M059J (cell line): ENCODE results near the gene WNK2. TPM values are rescaled to one million over a fixed set of nuclear protein-coding genes. Genes with fewer than 3 reads are reported as not detected.
A peak's percentile ranks its signal among the peaks of the same experiment; 100 is the strongest.

ENCODE experiments used
- DNase-seq: peaks from one replicate; pipeline ENCODE4 v3.0.0-alpha.2; 2012; ENCODE audit warnings: low read depth
- total RNA-seq: library from RNA; depleted of rRNA; stranded (reverse); fragments of >200 nt; shearing (Covaris generic); gene quantifications from 2 replicates; pipeline ENCODE4 v1.2.3, GENCODE V29; 2014

Gene WNK2
- total RNA-seq, 1 experiment from 2014 or later, result 0.02 TPM

DNA sequence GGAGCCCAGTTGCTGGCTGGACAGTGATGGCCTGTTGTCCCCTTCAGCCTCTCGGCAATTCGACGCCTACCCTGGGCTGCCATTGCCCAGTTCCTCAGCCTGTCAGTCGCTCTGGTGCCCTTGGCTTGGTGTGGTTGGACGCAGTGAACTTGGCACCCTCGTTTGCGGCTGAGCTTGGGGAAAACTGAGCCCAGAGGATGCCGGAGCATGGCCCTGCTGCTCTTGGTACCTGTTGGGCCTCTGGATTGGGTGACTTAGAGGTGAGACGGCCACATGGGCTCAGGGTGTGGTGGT is 16.5 kb downstream of the WNK2 start:
- no peak for DNase-seq

DNA sequence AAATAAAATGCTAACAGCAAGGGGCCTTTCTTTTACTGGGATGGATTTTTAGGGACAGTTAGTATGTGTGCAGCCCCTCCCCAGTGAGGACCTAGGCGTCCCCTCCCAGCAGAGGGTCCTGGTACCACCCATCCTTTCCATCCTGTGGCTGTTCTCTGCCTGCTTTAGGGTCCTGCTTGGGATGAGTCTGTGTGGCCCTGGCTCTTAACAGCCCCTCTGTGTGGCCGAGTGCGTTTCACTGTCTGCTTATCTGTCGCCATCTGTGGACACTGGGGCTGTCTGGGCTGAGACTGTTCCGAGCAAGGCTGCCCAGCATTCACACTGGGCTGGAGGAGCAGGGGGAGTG is 17.0 kb downstream of the WNK2 start:
- no peak for DNase-seq

DNA sequence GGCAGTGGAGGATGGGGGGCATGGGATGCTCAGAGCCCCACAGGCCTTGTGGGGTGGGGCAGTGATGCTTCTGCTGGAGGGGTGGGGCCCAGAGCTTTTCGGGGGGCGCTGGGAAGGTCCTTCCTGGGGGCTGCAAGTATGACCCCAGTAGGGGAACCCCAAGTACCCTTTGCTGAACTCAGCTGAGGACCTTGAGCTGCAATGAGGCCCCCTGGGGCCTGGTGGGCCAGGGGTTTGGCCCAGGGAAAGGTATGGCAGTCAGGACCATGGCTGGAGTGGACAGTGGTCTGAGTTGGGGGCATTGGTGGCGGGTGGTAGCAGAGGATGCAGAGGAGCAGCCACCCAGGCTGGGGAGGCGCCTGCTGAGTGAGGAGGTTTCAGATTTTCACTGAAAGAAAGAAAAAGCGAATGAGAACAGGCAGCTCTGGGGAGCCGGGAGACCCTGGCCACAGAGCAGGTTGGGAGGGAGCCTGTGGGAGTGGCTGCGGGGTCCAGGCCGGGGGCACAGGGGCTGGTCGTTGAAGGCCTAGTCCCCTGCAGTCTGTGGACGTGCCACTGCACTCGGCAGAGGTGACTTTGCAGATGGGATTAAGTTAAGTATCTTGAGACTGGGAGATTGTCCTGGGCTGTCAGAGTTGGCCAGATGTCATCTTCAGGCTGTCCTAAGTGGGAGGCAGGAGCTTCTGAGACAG is 19.2 kb downstream of the WNK2 start:
- DNase-seq, result no peak

DNA sequence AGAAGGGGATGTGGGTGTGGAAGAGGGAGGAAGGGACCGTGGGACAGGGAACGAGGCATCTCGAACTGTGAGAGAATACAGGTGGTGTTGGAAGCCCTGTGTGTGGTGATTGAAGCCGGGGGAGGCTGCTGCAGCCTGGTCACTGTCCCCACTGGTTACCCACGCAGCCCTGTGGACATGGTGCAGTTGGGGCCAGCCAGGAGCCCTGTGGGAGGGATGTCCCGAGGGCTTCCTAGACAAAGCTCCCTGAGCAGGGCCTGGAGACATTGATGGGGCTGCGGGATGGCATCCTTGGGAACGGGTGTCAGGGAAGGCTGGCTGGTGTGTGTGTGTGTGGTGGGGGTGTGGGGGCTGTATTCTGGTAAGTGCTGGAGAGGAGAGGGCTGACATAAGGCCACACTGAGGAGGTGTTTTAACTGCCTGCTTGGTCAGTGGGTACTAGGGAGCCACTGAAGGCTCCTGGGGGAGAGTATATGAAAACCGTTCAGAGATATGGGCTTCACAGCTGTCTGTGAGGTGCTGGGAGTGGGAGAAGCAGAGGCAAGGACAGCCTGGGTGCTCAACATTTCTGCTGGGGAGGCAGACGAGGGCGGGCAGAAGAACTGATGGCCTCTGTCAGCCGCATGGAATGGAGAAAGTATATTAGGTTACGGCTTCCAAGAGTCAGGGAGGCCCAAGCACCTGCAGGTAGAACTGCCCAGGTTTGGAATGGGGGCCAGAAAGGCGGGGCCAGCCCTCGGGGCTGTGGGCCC is 20.0 kb downstream of the WNK2 start:
- DNase-seq, result no peak

DNA sequence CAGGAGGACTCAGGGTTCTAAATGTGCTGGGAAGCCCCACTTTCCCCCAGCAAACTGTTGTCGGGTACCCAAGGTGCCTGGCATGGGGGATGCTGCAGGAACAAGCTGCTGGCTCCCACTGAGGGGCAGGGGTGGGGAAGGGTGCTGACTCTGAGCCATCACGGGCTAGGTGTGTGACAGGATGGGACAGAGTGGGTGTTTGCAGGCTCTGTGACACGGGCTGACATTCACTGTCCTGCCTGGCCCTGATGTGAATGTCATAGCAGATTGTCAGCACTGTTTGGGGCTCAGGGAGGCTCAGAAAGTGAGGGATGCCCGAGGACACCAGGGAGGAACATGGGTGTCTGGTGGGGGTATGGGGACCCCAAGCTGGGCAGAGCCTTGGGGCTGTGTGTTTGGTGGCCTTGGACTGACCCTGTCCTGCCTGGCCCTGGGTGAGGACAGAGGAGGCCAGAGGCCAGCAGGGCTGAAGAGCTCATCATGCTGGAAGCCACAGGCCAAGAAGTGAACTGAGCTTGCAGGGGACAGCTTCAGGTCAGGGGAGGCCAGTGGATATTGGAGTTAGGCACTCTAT is 20.6 kb downstream of the WNK2 start:
- DNase-seq, result no peak

DNA sequence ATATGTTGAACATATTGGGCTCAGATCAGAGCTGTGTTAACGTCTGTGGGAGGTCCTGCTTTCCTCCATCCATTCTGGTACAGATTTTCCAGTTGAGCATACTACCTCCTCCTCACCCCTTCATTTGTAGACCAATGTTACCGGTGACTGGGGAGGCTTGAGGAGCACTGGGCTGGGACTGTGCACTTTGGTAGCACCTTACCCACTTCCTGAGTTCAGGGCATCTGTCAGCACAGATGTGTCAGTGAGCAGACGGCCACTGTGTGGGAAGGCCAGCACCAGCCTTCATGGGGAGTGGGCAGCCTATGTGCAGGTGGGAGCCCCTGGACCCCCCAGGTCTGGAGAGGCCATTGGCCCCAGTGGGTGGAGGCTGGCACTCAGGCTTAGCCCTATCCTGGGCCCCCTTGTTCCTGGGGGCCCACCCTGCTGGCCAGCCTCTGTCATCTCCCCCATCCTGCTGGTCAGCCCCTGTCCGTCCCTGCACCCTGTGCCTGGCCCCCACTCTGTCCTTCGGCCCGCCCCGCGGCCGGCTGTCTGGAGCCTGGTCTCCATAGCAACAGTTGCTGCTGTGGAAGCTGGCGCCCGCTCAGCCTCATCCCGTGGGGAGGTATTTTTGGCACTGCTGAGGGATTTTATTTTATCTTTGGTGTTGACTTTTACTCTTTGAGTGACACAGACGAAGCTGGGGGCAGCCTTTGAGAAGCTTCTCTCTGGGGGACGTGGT is 21.3 kb downstream of the WNK2 start:
- DNase-seq, result peak; percentile 32

DNA sequence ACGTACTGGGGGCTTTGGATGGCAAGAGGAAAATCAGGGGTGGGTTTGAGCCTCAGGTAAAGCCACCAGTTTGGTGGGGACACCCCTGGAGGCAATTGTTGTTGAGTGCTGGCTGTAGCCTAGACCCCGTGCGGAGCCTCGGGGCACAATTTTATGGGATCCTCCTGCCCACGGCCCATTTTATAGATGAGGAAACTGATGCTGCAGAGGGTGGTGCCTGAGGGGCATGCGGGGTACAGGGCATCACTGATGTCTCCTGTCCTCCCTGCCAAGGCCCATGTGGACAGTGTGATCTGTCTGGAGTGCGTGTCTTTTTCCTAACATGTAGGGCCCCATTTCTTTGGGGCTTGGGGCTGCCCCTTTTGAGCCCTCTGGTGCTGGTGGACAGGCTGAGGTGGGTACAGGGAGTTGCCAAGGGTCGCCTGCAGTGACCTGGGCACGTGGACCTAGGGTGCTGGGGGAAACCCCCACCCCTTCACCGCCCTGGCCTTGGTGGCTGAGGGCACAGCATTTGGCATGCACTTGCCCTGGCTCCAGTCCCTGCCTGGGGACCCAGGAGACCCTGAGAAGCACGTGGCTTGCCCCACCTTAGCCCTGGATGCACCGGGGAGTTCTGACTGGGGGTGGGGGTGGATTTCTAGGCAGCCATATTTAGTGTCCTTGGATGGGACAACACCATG is 22.1 kb downstream of the WNK2 start:
- no peak for DNase-seq

DNA sequence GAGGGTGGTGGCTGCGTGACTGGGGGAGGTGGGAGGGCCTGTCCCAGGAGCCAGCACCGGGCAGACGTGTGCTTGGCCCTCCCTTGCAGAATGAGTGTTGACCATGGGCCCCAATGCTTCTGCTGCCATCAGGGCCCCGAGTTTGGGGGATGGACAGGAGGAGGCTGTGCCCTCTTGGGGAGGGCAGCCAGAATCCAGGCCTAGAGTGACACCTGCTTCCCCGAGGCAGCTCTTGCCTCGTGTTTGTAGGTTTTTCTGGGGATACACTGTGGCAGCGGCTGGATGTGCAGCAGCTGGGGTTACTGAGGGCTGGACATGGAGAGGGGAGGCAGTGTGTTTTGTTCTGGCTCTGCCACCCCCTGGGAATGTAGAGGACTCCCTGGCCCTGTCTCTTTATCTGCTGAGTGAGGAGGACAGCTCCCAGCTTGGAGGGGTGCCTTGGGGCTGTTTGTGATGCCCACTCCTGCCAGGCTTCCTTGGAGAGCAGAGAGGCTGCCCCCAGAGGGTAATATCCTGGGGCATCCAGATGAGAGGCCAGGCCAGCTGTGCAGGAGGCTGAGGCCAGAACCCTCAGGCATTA is 22.7 kb downstream of the WNK2 start:
- no peak for DNase-seq

DNA sequence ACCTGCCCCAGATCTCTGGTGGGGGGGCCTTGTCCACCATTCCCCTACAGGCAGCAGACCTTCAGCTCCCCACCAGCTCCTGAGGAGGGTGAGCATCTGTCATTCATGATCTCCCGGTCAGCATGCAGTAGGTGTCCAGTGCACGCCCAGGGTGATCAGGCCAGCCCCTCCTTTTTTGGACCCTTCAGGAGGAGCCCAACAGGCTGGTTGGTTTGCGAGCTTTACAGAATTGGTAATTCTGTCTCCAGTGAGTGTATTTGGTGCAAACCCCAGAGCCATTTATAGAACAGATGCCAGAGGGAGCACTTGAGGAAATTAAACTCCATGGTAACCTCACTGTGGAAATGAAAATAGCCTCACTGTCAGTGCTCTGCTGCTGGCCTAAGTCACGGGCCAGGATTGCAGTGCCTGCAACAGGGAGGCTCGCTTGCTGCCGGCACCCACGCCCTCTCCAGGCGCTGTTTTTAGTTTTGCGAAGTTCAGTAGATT is 23.4 kb downstream of the WNK2 start:
- peak; percentile 40 for DNase-seq

DNA sequence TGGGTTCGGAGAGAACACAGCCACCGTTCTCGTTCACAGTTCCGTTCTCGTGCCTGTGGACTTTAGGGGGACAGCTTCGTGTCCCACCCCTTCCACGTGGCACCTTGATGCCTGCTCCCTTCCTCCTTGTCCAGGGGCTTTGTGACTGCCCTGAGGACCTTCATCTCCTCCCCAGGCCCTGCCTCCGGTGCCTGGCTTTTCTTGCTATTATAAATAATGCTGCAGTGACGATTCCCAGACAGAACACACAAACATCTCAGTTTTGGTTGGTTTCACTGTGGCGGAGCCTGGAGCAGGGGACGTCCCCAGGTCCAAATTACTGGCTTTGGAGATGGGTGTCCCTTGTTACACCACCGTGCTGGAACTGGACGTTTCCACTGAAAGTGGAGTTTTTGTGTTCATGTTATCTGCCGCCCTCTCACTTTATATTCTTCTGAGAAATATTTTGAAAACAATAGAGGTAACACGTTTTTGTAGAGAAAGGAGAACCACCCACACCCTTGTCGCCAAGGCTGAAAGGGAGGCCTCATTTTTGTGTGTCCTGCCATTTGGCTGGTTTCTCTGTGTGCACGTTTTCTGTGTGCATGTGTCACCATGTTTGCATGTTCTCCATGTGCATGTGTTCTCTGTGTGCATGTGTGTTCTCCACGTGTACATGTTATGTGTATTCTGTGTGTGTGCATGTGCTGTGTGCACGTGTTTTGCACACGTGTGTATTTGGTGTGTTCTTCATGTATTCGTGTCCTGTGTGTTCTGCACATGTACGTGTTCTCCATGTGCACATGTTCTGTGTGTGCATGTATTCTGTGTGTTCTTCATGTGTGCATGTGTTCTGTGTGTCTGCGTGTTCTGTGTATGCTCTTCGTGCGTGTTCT is 24.2 kb downstream of the WNK2 start:
- DNase-seq, result no peak

DNA sequence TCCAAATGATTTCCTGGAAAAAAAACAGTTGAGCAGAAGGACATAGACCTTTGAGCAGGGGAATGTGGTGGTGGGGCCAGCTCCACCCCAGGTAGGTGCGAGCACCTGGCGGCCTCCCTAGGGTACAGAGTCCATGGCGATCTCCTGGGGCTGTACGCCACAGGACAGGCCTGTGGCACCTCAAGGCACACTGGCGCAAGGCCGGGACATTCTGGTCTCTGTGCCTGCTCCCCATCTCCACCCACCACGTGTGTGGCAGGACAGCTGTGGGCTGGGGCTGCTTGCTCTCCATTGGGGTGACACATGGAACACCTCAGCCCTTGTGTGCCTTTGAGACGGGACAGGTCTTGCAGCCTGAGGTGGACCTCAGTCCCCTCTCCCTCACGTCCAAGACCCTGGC is 25.2 kb downstream of the WNK2 start:
- DNase-seq, result no peak

DNA sequence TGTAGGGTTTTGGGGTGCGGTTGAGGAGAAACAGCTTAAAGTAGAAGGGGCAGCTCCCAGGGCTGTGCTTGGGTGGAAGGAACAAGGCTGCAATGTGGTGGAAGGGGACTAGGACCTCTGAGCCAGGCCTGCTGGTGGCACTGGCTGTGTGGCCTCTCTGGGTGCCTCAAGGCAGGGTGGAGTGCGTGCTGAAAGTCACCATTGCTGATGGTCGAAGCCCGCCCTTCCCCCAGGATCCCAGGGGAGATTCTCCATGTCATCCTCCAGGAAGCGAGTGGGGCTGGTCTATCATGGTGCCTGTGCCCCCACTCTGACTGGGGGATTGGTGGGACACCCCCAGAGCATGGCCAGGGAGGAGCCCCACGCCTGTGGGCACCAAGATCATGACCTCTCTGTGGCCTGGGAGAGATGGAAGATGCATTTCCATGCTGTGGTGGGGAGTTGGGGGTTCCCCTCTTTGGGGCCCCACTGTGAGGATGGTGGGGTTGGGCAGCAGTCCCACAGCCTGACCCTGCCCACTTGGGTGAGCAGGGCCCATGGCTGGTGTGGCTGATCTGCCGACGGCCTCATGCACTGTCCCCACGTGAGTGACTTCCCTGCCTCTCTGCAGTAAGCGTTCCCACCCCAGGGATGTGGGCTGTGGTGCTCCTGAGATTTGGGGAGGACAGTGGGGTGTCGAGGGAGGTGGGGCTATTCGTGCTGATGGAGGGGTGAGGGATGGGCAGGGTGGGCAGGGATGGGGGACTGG is 25.8 kb downstream of the WNK2 start:
- no peak for DNase-seq

DNA sequence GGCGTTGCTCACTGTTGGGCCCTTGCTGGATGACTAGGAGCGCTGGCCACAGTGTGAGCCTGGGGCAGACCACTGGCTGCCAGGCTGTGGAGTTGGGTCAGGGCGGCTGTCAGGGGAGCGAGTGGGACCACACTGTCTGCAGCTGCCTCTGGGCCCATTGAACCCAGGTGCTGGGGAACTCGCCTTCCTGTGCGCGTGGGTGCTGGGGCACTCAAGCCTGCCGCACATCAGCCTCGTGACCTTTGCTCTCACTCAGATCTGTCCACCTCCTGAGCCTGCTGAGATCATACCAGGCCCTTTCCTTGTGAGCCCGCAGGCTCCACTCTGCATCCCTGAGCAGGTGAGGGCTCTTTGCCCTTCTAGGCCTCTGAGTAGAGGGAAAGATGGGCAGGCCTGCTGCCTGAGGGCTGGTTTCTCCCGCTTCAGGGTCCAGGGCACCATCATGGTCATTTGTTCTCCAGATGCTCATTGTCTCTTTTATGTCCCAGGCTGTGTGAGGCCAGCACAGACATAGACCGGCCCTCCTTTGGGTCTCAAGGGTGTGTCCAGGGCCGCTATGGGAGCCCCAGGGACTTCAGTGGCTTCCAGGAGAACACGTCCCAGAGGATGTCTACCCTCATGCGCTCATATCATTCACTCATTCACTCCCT is 26.5 kb downstream of the WNK2 start:
- DNase-seq, result no peak

DNA sequence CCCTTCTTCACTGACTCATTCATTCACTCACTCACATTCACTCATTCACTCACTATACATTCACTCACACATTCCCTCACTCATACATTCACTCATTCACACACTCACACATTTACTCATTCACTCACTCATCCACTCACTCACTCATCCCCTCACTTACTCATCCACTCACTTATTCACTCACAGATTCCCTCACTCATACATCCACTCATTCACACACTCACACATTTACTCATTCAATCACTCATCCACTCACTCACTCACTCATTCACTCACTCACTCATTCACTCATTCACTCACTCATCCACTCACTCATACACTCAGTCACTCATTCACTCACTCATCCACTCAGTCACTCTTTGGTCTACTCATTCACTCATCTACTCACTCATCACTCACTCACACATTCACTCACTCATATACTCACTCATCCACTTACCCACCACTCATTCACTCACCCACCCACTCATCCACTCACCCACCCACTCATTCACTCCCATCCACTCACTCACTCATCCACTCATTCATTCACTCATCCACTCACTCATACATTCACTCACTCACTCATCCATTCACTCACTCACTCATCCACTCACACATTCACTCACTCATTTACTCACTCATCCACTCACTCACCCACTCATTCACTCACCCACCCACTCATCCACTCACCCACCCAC is 27.2 kb downstream of the WNK2 start:
- no peak for DNase-seq

DNA sequence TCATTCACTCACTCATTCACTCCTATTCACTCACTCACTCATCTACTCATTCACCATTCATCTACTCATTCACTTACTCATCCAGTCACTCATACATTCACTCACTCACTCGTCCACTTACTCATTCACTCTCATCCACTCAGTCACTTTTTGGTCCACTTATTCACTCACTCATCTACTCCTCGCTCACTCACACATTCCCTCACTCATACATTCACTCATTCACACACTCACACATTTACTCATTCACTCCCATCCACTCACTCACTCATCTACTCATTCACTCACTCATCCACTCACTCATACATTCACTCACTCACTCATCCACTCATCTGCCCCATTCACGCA is 27.7 kb downstream of the WNK2 start:
- no peak for DNase-seq

DNA sequence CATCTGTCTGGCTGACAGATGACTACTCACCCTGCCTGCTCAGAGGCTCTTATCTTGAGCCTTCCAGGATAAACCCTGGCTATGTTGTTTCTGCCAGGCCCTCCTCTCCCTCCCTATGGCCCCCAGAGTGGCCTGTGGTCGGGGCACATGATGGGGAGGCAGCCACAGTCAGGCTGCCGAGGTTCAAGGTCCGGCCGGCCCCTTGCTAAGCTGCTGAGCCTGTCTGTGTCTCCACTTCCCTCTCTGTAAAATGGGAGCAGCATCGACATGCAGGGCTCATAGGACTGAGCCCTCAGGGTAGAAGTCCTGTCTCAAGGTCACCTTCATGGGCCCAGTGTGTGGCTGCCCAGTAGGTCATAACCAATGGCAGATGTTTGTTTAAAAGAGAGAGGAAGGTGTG is 28.5 kb downstream of the WNK2 start:
- DNase-seq, result no peak

DNA sequence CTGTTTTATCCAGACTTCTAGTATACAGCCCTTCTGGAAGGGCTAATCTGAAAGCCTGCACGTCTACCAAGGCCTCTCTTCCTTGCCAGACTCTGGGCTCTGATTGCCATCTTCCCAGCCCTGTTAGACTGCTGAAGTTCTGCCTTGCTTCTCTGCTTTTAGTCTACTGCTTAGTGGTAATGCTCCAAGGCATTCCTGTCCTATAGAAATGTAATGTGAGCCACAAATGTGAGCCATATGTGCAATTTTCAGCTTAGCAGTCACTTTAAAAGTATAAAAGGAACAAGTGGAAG is 32.1 kb downstream of the WNK2 start:
- no peak for DNase-seq

DNA sequence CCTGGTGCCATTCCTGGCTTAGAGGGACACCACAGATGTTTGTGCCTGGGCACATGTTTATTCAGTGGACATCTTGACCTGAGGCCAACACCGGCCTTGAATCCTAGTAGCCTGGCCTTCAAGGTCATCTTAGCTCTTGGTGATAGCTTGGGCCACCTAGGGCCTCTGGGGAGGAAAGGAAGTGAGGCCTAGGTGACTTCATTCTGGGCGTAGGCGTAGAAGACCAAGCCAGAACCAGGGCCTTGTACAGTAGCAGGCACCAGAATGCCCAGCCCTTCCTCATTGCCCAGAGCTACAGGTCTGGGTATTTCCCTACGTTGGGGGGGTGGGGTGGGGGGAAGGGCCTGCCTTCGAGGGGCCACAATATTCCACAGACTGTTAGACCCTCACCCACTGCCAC is 33.8 kb downstream of the WNK2 start:
- DNase-seq, result no peak

DNA sequence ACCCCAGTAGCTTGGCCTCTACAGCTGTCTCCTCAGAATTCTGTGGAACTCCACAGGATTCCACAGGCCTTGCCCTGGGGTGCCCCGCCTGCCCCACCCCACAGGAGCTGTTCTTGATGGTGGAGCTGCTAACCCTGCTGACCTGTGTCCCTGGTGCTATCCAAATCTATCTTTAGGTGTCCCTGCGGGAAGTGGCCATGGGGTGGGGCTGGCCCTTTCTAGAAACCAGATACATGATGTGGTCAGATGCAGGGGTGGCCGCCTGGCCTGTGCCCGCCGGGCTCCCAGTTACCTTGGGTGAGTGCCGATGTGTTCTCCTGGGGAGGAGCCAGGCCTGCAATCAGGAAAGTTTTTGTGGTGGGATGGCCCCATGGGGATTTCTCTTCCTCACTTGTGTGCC is 34.2 kb downstream of the WNK2 start:
- DNase-seq, result no peak
